Thyroid gland (tissue), 4 donors: ENCODE results near the gene LIN37. TPM values are rescaled to one million over a fixed set of nuclear protein-coding genes. Genes with fewer than 3 reads are reported as not detected.

ENCODE experiments used
- DNase-seq, 2 donors: peaks; one replicate each; pipeline ENCODE4 v3.0.0-alpha.2; 2019
- H3K27ac ChIP-seq, 3 donors: fragments of 200-600 bp; sonication (generic); 1 replicate in 2 of 3; 2 replicates in 1 of 3; pipeline ENCODE4 v1.5.1; 2016 to 2019; ENCODE audit warnings: mild to moderate bottlenecking in 1 of 3, moderate library complexity in 1 of 3
- H3K27me3 ChIP-seq: fragments of 200-600 bp; sonication (generic); one replicate; pipeline ENCODE4 v1.5.1; 2019
- H3K36me3 ChIP-seq, 2 donors: fragments of 200-600 bp; sonication (generic); one replicate each; pipeline ENCODE4 v1.5.1; 2016 to 2019
- H3K4me1 ChIP-seq, 2 donors: fragments of 200-600 bp; sonication (generic); one replicate each; pipeline ENCODE4 v1.5.1; 2017 to 2019
- H3K4me3 ChIP-seq, 3 donors: fragments of 200-600 bp; sonication (generic); replicated peaks in 1 of 3; 1 replicate in 2 of 3; 2 replicates in 1 of 3; pipeline ENCODE4 v1.5.1; 2016; ENCODE audit warnings: mild to moderate bottlenecking in 1 of 3
- H3K9me3 ChIP-seq: fragments of 200-600 bp; sonication (generic); one replicate; pipeline ENCODE4 v1.5.1; 2017
- POLR2A ChIP-seq, 2 donors: fragments of 450-650 bp; IDR thresholded peaks; one replicate each; pipeline ENCODE4 v1.6.1; 2017; ENCODE audit warnings: antibody characterized with exemption in 2 of 2, mild to moderate bottlenecking in 2 of 2, moderate library complexity in 1 of 2
- WGBS, 2 donors: methylation state at CpG; one replicate each; pipeline ENCODE4 v1.1.5; 2017; 5-methylcytosine and 5-hydroxymethylcytosine counted together
- intact Hi-C: fragments of 100-400 bp; cut with DNase I; formaldehyde crosslinking; loops from one replicate; pipeline ENCODE4 v1.15.1; 2023
- total RNA-seq, 4 donors: library from RNA; depleted of rRNA; stranded (reverse); fragments of >200 nt; gene quantifications; one replicate each; pipeline ENCODE4 v1.2.3, GENCODE V29; 2016
- TF ChIP-seq, protein P1 (sequence below), 6 experiments: fragments of 200-600 bp in 3 of 6; fragments of 450-650 bp in 3 of 6; sonication (generic) in 3 of 6; IDR thresholded peaks; one replicate each; pipeline ENCODE4 v1.5.1; 2016 to 2019; ENCODE audit warnings: antibody characterized with exemption in 6 of 6, mild to moderate bottlenecking in 2 of 6, inconsistent platforms in 1 of 6, moderate library complexity in 1 of 6

Gene LIN37
- total RNA-seq, 4 donors from 2014 or later: 8.2 to 21.5 (median 14.1) TPM

DNA sequence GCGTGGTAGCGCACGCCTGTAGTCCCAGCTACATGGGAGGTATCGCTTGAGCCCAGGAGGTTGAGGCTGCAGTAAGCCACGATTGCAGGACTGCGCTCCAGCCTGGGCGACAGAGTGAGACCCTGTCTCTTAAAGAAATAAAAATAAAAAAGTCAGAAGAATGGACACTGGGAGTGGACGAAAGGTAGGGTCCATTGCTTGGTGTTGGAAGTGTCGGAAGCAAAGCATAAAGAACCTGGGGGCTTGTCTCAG is 26.6 kb downstream of the LIN37 start:
- Histone ChIP-seq H3K36me3 (no peaks in the 10 kb centered on the region), H3K27me3 (no peaks in the 10 kb centered on the region), H3K9me3 (no peaks in the 10 kb centered on the region), H3K27ac (no peak overlapping the region), H3K4me3 (no peak overlapping the region), H3K4me1 (peaks cover 6 to 8% of the 10 kb centered on the region in 2 donors)
- intact Hi-C loops: no loop called here
- TF ChIP-seq POLR2A (IDR thresholded peaks at IDR 0.05): no peak
- TF ChIP-seq, protein P1, sequence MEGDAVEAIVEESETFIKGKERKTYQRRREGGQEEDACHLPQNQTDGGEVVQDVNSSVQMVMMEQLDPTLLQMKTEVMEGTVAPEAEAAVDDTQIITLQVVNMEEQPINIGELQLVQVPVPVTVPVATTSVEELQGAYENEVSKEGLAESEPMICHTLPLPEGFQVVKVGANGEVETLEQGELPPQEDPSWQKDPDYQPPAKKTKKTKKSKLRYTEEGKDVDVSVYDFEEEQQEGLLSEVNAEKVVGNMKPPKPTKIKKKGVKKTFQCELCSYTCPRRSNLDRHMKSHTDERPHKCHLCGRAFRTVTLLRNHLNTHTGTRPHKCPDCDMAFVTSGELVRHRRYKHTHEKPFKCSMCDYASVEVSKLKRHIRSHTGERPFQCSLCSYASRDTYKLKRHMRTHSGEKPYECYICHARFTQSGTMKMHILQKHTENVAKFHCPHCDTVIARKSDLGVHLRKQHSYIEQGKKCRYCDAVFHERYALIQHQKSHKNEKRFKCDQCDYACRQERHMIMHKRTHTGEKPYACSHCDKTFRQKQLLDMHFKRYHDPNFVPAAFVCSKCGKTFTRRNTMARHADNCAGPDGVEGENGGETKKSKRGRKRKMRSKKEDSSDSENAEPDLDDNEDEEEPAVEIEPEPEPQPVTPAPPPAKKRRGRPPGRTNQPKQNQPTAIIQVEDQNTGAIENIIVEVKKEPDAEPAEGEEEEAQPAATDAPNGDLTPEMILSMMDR (IDR thresholded peaks at IDR 0.05): no peak
- no peak for DNase-seq
- 25 to 40% methylated on average over 9 of the region's 9 CpGs for WGBS, 2 donors

DNA sequence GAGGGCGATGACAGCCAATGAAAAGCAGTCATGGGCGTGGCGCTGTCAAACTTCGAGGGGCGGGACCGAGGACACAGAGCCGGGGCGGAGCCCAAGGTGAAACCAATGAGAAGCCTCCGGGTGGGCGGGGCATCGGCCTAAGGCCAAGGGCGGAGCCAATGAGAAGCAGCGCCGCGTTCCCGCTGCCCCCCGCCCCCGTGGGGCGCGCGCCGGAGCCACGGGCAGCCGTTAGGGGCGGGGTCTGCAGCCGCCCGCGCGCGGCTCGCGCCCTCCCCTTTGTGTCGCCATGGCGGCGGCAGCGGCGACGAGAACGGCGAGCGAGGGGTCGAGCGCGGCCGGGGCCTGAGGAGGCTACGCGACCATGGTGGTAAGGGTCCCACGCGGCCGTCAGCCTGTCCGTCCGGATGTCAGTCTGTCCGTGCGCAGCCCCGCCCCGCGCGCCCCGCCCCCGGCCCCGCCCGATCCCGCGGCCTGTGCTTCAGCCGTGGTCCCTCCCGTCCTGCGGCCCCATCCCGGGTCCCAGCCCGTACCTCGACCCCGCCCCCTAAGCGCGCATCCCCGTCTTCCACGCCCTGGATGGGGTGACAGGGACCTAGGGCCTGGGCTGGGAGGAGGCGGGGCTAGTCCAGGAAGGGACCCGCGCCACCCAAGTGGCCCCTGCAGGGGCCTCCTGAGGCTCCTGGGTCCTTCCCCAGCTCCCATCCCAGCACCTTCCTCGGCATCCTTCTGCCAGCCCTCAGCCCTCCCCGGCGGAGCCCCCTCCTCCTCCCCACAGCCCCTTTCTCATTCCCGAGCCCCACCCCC is 27.1 kb downstream of the LIN37 start, which contains the start of gene ARHGAP33:
Gene ARHGAP33 (plus strand): TSS at position 267 of the 804 bp plus-strand sequence. CDS start 95 bp downstream, at position 362.
- no peaks in the 10 kb centered on the region for H3K36me3 ChIP-seq
- H3K9me3 ChIP-seq: no peaks in the 10 kb centered on the region
- no peak within 1 kb of the TSS for H3K27ac ChIP-seq
- 0 to 2% methylated on average over 18 of the region's 82 CpGs for WGBS, 2 donors
- H3K4me1 ChIP-seq: peaks cover 6 to 8% of the 10 kb centered on the region in 2 donors
- H3K4me3 ChIP-seq: peak within 1 kb of the TSS in 2 of 3 donors; percentile 35 to 83
- DNase-seq: peak; percentile 99 to 100
- TF ChIP-seq, protein P1 (IDR thresholded peaks at IDR 0.05): no peak
- TF ChIP-seq POLR2A (IDR thresholded peaks at IDR 0.05): no peak
- intact Hi-C loops: no loop called here
- no peaks in the 10 kb centered on the region for H3K27me3 ChIP-seq

DNA sequence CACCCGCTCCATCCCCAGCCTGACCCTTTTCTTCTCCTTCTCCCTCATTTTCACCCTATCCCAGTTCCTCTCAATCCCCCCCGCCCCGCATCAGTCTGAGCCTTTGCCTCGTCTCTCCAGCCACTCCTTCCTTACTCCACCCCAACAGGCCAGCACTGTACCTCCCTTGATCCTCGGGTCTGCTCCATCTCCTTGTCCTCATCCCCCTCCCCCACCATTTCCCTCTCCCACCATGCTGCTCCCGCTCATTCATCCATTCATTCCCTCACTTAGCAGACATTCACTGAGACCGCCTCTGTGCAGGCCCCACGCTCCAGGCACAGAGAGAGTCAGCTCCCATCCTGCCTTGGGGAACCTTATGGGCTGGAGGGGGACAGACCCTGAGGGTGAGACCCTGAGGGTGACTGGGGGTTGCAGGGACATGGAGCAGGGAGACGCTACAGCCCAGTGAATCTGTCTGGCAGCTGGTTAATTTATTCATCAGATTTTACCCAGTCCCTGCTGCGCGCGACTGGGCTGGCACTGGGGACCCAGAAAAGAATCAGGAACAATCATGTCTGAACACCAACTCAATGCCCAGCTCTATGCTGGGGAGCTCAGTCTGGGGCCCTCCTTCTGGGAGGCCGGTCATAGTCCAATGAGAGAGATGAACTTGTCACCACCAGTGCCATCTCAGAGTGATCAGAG is 27.9 kb downstream of the LIN37 start:
- Histone ChIP-seq H3K9me3 (no peaks in the 10 kb centered on the region), H3K36me3 (peaks cover 0 to 3% of the 10 kb centered on the region in 2 donors), H3K4me1 (peaks cover 6 to 8% of the 10 kb centered on the region in 2 donors), H3K27me3 (no peaks in the 10 kb centered on the region), H3K27ac (no peak overlapping the region), H3K4me3 (peak overlapping the region in 1 of 3 donors; percentile 83)
- WGBS, 2 donors: 59% methylated on average over 11 to 12 of the region's 13 CpGs
- no peak for DNase-seq
- intact Hi-C loops: no loop called here
- TF ChIP-seq POLR2A (IDR thresholded peaks at IDR 0.05): no peak
- TF ChIP-seq, protein P1 (IDR thresholded peaks at IDR 0.05): no peak

DNA sequence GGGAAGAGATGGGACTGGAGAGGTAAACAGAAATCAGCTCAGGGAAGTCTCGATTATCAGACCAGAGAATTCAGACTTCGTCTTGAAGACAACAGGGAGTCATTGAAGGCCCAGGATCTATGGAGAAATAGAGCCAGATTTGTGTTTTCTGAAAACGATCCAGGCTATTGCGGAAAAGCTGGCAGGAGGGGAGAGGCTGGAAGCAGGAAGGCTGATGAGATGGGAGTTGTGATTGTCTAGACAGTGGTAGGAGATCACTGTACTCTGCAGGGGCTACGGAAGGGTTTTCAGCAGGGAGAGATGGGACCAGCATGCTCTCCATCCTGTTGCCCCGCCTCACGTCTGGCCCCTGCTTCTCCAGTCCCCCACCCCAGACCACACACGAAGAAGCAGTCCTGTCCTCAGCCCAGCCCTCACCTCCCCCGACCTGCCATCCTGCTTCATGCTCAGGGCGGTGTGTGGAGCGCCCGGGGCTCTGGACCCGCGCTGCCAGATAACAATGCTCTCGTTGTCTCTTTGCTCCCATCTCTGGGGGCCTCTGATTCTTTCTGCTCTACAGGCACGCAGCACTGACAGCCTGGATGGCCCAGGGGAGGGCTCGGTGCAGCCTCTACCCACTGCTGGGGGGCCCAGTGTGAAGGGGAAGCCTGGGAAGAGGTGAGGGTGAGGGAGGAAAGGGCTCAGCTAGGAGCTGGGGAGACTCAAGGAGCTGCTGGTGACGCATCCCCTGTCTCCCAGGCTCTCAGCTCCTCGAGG is 28.9 kb downstream of the LIN37 start:
- H3K9me3 ChIP-seq: no peaks in the 10 kb centered on the region
- 61 to 66% methylated on average over 17 to 19 of the region's 19 CpGs for WGBS, 2 donors
- DNase-seq: no peak
- H3K4me1 ChIP-seq: peaks cover 6 to 8% of the 10 kb centered on the region in 2 donors
- intact Hi-C loops: no loop called here
- H3K4me3 ChIP-seq: no peak overlapping the region
- H3K27ac ChIP-seq: no peak overlapping the region
- no peaks in the 10 kb centered on the region for H3K27me3 ChIP-seq
- H3K36me3 ChIP-seq: peaks cover 0 to 3% of the 10 kb centered on the region in 2 donors
- TF ChIP-seq, protein P1 (IDR thresholded peaks at IDR 0.05): no peak
- no peak for TF ChIP-seq POLR2A (IDR thresholded peaks at IDR 0.05)
